Measurements from ENCODE around the gene TAF13.

The TAF13 gene

GRCh38 chr1:109075531-109076490 lies at the start of gene TAF13:
Gene TAF13, minus strand, starts transcription at chr1:109076003. Its CDS starts 56 bp downstream, at chr1:109075947.
- DNase-seq = peak; percentile 96

GRCh38 chr1:109120356-109120755 lies 44.6 kb upstream of the TAF13 start:
- DNase-seq = no peak

GRCh38 chr1:109118089-109118488 lies 42.3 kb upstream of the TAF13 start:
- no peak for DNase-seq

GRCh38 chr1:109116286-109116685 lies 40.5 kb upstream of the TAF13 start:
- no peak for DNase-seq

- no peak for DNase-seq
Measured at GRCh38 chr1:109115685-109116084, 39.9 kb upstream of the TAF13 start.

- DNase-seq = no peak
Measured at GRCh38 chr1:109114342-109114674, 38.5 kb upstream of the TAF13 start.

- peak; percentile 95 for DNase-seq
Measured at GRCh38 chr1:109113590-109114341, 38.0 kb upstream of the TAF13 start, which contains the start of gene ELAPOR1. Gene ELAPOR1, plus strand, starts transcription at chr1:109114115. Its CDS starts 69 bp downstream, at chr1:109114184.

GRCh38 chr1:109112652-109113285 lies 37.0 kb upstream of the TAF13 start:
- DNase-seq = peak; percentile 96

GRCh38 chr1:109112056-109112651 lies 36.4 kb upstream of the TAF13 start:
- DNase-seq = no peak

- no peak for DNase-seq
Measured at GRCh38 chr1:109111386-109112055, 35.7 kb upstream of the TAF13 start.

- no peak for DNase-seq
Measured at GRCh38 chr1:109109906-109110305, 34.1 kb upstream of the TAF13 start.

- DNase-seq = no peak
Measured at GRCh38 chr1:109107785-109108184, 32.0 kb upstream of the TAF13 start.

GRCh38 chr1:109105881-109106280 lies 30.1 kb upstream of the TAF13 start:
- no peak for DNase-seq

- no peak for DNase-seq
Measured at GRCh38 chr1:109104364-109105151, 28.8 kb upstream of the TAF13 start.

- peak; percentile 99 for DNase-seq
Measured at GRCh38 chr1:109099938-109100773, 24.4 kb upstream of the TAF13 start.

- no peak for DNase-seq
Measured at GRCh38 chr1:109096120-109096519, 20.3 kb upstream of the TAF13 start.

- no peak for DNase-seq
Measured at GRCh38 chr1:109095631-109096030, 19.8 kb upstream of the TAF13 start.

- no peak for DNase-seq
Measured at GRCh38 chr1:109094871-109095270, 19.1 kb upstream of the TAF13 start.

- no peak for DNase-seq
Measured at GRCh38 chr1:109094377-109094803, 18.6 kb upstream of the TAF13 start.

- DNase-seq = no peak
Measured at GRCh38 chr1:109091839-109092193, 16.0 kb upstream of the TAF13 start.

Data from activated effector memory CD4-positive, alpha-beta T cell treated with anti-CD3 and anti-CD28 coated beads, Interleukin-2, amount 50 U/mL, for 16 hours (primary cell).